Measurements from ENCODE around the gene COL17A1.

DNA sequence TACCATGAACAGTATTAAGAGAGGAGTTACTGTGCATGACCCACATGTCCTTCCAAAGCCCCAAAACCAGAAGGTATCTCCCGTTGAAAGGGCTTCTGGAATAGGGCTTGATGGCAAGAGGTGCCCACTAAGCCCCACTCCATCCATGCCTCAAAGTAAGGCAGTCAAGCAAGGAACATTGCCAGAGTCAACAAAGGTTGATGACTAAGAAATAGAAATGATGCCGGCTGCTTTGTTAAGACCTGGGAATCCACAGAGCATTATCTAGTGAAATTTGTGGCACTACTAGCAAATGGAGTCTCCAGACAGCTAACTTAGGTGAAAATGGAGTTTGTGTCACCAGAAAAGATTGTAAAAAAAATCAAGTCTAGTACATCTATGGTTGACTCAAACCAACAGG is 42.5 kb upstream of the COL17A1 start:
- TF ChIP-seq, protein P1, sequence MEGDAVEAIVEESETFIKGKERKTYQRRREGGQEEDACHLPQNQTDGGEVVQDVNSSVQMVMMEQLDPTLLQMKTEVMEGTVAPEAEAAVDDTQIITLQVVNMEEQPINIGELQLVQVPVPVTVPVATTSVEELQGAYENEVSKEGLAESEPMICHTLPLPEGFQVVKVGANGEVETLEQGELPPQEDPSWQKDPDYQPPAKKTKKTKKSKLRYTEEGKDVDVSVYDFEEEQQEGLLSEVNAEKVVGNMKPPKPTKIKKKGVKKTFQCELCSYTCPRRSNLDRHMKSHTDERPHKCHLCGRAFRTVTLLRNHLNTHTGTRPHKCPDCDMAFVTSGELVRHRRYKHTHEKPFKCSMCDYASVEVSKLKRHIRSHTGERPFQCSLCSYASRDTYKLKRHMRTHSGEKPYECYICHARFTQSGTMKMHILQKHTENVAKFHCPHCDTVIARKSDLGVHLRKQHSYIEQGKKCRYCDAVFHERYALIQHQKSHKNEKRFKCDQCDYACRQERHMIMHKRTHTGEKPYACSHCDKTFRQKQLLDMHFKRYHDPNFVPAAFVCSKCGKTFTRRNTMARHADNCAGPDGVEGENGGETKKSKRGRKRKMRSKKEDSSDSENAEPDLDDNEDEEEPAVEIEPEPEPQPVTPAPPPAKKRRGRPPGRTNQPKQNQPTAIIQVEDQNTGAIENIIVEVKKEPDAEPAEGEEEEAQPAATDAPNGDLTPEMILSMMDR (conservative IDR thresholded peaks at IDR 0.05) = no peak
- no peak for TF ChIP-seq ZFX (IDR thresholded peaks at IDR 0.05)
